NCI-H82 treated with DMSO at 0.1 percent for 48 hours (cell line): Measurements from ENCODE around the gene C14orf93.

ENCODE experiments used
- DNase-seq: peaks from one replicate; lab custom pipeline; 2025; ENCODE audit not compliant: unreplicated experiment; lab: John Stamatoyannopoulos, UW

C14orf93 gene

GRCh38 chr14:22997676-22998323 is 12.1 kb downstream of the C14orf93 start:
- no peak for DNase-seq

DNA sequence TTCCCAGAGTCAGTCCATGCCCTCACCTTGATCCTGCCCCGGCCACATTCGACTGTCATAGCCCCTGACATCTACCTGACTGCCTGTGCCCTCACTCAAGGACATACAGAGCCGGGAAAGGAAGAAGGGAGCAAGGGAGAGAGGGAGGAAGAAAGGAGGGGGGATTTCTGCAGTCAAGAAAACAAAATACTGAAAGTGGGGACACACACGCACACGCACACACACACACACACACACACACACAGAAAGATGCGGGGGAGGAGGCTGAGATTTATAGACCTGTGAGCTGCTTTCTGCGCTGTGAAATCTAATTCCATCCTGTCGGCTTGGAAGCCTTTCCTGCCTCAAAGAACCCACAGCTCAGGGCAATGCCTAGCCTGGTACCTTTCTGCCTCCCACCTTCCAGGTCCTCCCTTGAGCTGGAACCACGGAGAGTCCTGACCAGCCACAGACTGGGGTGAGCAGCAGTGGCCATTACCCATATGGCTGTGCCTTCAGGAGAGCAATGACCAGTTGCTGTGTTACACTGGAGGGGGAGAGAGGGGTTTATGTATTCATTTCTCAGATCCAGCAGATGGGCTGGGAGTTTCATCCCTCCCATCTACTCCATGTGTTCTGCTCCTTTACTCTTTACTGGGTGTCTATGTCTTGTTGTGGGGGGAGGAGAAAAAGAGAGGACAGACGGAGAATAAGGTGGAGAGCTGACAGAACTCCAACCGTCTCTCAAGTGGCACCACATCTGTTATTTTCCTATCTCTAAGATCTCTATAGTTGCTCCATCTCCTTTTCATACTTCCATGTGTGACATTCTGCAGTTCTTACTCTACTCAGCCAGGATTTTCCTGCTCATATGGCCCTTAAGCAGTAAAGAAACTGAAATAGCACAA is 12.9 kb downstream of the C14orf93 start:
- DNase-seq, result peak; percentile 35

DNA sequence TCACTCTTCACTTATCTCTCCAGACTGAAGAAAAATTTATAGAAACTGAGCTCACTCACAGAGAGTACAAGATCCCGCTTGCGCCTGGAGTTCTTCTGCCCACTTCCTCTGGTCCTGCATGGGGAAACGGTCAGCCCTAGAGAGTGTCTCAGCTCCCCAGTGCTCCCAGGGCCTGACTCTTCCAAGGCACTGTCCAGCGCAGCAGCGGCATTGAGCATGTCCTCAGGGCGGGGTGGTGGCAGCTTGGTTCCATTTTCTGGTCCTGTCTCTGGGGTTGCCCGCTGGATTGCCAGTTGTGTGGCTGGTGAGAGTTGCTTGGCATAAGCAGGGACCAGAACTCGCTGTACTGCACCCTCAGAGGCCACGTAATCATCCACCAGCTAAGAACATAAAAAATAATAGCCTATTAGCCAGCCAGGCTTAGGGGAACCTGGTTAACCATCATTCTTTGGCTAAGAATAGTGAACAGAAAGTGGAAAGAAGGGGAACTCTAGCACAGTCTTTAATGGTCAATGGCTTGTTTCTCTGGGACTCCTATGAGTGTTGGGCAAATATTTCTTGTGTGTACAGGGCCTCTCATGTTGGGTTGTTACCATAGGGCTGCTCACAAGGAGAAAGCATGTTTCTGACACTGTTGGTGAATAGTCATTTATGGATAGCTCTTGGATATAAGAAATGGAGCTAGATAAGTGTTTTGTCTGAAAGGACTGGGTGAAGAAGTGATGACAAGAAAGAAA is 13.9 kb downstream of the C14orf93 start:
- no peak for DNase-seq

DNA sequence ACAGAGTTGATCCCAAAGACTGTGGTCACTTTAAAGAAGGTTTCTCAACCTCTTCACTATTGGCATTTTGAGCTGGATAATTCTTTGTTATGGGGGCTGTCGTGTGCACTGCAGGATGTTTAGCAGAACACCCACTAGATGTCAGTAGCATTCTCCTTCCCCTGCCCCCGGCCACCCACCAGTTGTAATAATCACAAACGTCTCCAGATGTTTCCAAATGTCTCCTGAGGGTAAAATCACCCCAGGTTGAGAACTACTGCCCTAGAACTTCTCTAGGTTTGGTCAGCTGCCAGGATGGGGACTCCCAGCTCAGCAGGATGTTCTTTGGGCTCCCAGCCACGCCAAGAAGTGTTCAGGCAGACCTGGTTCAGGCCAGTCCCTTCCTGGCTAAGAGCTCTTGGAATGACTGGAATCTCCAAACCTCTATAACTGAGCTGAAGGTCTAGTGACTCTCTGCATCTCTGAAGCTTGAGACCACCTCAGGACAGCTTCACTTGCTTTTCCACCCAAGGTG is 15.1 kb downstream of the C14orf93 start:
- DNase-seq, result peak; percentile 24

GRCh38 chr14:22993517-22993916 is 16.4 kb downstream of the C14orf93 start:
- no peak for DNase-seq

DNA sequence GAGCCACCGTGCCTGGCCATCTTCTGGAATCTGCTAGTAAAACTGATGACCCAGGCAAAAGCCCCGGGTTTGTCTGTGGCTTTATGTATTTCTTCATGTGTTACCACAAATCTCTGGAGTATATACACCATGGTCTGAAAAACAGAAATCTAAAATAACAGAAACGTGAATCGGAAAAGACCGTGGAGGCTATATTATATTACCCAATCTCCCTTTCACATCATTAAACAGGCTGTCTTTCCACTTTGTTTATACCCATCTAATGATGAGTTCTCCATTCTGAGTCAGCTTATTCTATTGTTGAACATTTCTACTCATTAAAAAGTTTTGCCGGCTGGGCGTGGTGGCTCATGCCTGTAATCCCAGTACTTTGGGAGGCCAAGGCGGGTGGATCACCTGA is 18.1 kb downstream of the C14orf93 start:
- DNase-seq, result no peak

DNA sequence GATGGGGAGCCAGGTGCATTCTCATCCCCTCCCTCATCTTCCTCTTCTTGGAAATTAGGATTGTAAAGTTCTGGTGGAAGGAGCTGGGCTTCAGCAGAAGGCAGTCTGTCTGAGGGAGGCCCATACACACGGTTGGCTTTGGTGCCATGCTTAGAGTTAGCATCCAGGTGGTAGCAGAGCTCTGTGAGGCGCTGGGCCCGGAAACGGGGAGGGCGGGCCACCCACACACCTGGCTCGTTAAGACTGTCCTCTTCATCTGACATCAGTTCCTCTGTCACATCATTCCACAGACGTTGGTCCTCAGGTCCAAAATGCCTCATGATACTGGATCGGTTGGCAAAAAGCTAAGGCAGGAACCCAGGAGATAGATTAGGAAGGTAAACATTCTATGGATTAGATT is 22.7 kb downstream of the C14orf93 start:
- no peak for DNase-seq

DNA sequence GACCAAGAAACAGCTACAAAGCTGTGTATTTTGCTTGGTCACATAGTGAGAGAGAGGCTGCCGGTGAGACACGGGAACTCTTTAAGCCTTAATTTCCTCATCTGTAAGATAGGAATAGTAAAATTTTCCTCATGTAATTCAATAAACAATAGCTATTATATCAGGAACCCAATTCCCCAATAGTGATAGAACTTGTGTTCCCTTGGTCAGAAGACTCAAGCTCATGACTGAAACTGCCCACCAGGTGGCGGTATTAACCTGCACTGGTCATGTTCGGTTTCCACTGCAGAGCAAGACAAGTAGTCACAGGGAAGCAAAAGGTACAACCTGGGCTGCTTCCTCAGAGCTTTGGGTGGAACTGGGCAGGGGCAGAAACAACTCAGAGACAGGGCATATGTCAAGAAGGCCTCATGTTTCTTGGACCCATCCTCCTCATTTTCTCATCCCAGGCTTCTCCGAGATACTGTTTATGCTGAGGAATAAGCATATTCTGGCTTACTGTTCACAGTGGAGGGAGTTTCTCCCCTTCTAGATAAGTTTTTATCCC is 23.4 kb downstream of the C14orf93 start:
- peak; percentile 30 for DNase-seq

DNA sequence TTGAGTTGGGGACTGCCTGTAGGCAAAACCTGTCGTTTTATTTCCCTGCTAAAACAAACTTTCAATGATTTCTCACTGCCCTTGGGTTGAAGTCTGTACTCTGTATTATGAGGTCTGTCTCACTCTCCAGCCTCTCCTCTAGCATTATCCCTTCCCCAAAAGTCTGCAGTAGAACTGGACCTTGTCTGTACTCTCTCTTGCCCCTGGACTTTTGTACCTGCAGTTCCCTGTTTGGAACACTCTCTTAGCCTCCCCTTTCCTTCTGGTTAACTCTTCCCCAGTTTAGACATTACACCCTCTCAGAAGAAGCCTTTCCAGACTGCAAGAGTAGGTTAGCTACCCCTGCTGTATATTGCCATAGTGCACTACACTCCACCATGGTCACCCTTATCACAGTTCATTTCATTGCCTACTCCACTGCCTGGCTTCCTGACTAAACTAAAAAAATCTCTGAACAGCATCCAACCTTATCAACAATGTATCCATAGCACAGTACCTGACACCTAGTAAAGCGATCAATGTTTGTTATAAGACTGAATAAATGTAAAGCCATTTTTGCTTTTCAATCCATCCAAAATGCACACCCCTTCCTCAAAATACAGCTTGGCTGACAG is 23.9 kb downstream of the C14orf93 start:
- no peak for DNase-seq

- DNase-seq, result no peak
Measured at GRCh38 chr14:22984959-22985658, 24.8 kb downstream of the C14orf93 start.

DNA sequence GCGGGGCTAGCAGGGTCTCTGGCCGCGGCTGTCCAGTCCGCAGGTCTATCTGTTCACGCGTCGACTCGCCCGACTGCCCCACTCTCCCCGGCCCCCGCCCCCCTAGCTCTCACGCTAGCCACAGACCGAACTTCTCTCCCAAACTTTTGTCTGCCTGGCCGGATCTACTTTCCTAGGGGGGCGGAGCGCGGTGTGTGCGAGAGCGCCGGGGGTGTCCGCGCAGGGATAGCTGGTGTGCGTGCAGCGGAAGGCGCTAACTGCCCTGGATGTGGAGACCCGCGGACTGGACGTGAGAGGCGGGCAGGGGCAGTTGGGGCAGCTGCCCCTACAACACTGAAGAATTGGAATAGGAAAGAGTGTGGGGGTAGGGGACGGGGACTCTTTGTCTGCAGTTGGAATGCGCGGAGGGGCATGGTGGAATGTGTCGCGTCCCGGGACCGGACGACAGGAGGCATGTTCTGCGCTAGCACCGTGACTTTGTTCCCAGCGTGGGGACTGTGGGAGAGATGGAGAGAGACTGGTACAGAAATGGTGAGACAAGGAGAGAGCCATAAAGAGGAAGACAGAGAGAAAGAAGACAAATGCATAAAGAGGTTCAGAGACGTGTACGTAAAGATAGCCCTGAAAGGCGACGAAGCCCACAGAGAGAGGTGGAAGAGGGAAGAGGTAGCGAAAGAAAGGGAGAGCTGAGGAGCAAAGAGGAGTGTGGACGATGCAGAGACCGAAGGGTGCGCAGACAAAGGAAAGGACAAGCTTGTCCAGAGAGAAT is 27.3 kb downstream of the C14orf93 start, which contains the start of gene AJUBA:
Gene AJUBA (minus strand): TSS at position 75 of the 769 bp plus-strand sequence. CDS start 285 bp downstream, outside the sequence.
- peak; percentile 22 for DNase-seq

DNA sequence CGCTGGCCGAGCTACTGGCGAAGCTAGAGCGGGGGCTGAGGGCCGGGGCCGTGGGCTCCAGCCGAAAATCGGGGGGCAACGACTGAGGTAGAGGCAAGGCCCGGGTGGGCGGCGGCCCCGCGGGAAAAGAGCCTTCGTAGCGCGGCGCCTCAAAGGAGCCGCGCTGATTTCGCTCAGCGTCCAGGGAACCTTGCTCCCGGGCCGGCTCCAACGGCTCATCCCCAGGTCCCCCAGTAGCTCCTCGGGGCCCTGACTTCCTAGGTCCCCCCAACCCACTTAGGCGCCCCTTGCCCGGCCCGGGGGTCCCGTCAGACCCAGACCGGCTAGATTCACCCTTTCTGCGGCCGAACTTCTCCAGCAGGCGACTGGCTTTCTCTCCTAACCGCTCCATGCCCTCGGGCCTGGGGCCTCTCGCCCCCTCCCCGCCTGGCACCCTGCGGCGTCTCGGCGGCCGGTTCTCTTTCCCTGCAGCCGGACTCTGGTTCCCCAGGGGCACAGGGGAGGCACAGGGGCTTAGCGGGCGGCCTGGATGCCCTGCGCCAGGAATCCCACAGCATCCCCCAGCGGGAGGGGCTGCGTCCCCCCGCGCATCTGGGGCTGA is 28.0 kb downstream of the C14orf93 start:
- DNase-seq, result no peak

DNA sequence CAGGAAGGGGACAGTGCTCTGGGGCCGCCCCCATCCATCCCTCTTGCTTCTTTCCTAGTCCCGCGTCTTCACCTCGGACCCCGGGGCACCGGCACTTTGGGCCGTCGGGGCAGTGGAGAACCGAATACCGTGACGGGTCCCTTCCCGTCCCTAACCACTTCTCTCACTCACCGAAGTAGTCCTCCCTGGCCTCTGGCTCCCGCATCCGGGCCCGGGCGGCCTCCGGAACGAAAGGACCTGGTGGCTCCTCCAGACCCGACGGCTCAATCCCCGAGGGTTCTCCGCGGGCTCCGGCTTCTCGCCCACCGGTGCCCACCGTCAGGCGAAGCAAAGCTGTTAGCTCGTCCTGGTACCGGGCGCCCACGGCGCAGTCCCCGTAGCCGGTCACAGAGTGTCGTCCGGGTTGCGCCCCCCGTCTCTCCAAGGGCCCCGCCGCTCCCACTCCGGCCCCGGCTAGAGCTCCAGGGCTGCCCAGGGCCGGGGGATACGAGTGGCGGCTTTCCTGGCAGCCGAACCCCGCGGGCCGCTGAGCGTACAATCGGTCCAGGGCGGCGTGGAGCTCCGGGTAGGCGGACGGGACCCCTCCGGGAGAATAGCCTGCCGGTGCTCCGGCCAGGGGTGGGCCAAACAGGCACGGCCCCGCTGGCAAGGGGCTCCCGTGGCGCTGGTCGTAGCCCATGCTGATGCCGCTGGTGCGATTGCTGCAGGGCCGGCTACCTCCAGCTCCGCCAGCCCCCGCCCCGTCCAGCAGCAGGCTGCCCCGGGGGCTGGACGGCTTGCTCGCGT is 28.7 kb downstream of the C14orf93 start:
- DNase-seq, result no peak

DNA sequence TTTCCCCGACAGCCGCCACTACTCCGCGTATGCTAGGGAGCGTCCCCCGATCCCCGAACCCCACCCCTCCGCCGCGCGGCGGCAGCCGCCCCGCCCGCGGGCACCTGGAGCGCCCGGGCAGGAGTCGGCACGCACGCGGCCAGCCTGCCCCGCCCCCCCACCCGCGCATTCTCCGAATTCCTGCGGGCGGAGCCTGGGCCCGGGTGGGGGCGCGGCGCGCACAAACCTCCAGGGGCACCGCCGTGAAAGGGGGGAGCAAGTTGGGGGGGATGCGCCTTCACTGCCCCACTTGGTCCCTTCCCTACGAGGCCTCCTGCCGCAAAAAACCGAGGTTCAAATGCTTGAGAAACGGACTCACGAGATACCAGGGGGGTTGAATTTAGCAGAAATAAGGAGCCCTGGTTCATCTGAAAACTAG is 29.3 kb downstream of the C14orf93 start:
- no peak for DNase-seq

DNA sequence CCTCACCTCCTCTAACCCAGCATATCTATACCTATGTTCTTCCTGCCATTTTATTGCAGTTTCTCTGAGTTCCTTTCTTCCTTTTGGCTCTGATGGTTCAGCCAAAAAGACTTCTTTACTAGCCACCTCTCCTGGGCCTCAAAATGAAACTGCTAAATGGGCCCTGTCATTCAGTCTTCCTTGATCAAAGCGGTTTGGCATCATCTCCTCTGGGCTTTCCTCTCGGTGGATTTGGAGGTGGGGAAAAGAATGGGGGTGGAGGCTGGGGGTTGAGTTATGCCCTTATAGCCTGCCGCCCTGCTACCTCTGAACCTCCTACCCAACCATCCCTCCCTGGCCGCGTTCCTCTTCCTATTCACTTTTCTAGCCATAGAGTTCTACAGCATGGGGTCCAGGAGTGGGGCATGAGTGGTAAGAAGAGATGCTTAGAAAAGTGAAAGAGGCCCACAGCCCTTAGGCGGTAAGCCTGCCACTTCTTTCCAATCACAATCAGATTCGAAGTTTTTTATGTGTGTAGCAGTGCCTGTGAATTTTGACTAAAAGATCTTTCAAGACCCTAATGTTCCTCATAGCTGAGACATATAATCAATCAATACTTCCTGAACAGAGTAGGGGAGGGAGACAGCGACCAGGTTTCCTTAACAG is 30.1 kb downstream of the C14orf93 start:
- no peak for DNase-seq

GRCh38 chr14:22978981-22979671 is 30.8 kb downstream of the C14orf93 start:
- DNase-seq, result no peak

- no peak for DNase-seq
Measured at GRCh38 chr14:22978487-22978837, 31.5 kb downstream of the C14orf93 start.
